Osteoblast (primary cell): Measurements from ENCODE around the gene CLIC1. TPM values are rescaled to one million over a fixed set of nuclear protein-coding genes. Genes with fewer than 3 reads are reported as not detected.

Source experiments
- DNase-seq: peaks from one replicate; pipeline ENCODE4 v3.0.0; 2011; ENCODE audit warnings: low spot score, mixed read lengths; ENCODE audit not compliant: insufficient read length; ENCODE audit errors: missing footprints
- H2AFZ ChIP-seq: 2 replicates; pipeline ENCODE4 v1.6.0; 2011; ENCODE audit warnings: mild to moderate bottlenecking, low read length
- H3K27ac ChIP-seq: 2 replicates; pipeline ENCODE4 v1.5.1; 2011; ENCODE audit warnings: mild to moderate bottlenecking, low read depth, low read length, moderate library complexity
- H3K27me3 ChIP-seq: 2 replicates; pipeline ENCODE4 v1.6.0; 2012; ENCODE audit warnings: mild to moderate bottlenecking, control low read depth, inconsistent platforms, low read length, moderate library complexity; ENCODE audit not compliant: insufficient read depth
- H3K36me3 ChIP-seq: 2 replicates; pipeline ENCODE4 v1.5.1; 2011; ENCODE audit warnings: mild to moderate bottlenecking, low read length, control low read depth, moderate library complexity; ENCODE audit not compliant: insufficient read depth
- H3K4me1 ChIP-seq: 2 replicates; pipeline ENCODE4 v1.5.1; 2011; ENCODE audit warnings: mild to moderate bottlenecking, low read length, control low read depth, moderate library complexity; ENCODE audit not compliant: insufficient read depth
- H3K4me2 ChIP-seq: 2 replicates; pipeline ENCODE4 v1.6.0; 2011; ENCODE audit warnings: mild to moderate bottlenecking, low read length; ENCODE audit not compliant: insufficient read depth
- H3K4me3 ChIP-seq: fragments of 200-600 bp; sonication (generic); 3 replicates; pipeline ENCODE4 v1.5.1; 2012; ENCODE audit warnings: mild to moderate bottlenecking, low read length, inconsistent platforms; ENCODE audit not compliant: insufficient read depth
- H3K79me2 ChIP-seq: 2 replicates; pipeline ENCODE4 v1.6.0; 2012; ENCODE audit warnings: mild to moderate bottlenecking, low read length, control low read depth, inconsistent platforms; ENCODE audit not compliant: insufficient read depth
- H3K9me3 ChIP-seq: 2 replicates; pipeline ENCODE4 v1.5.1; 2011; ENCODE audit warnings: low read depth, low read length, control low read depth
- H4K20me1 ChIP-seq: 2 replicates; pipeline ENCODE4 v1.6.0; 2012; ENCODE audit warnings: mild to moderate bottlenecking, low read length, control low read depth; ENCODE audit not compliant: insufficient read depth
- total RNA-seq: library from RNA; depleted of rRNA; stranded (reverse); fragments of >200 nt; gene quantifications from 2 replicates; pipeline ENCODE4 v1.2.3, GENCODE V29; 2012
- TF ChIP-seq, protein P1 (sequence below): IDR thresholded peaks from 2 replicates; pipeline ENCODE4 v1.5.1; 2011; ENCODE audit warnings: mild to moderate bottlenecking, low read depth, low read length, moderate library complexity; ENCODE audit errors: extremely low read depth

The CLIC1 gene
- total RNA-seq, 1 donor: 502 TPM

DNA sequence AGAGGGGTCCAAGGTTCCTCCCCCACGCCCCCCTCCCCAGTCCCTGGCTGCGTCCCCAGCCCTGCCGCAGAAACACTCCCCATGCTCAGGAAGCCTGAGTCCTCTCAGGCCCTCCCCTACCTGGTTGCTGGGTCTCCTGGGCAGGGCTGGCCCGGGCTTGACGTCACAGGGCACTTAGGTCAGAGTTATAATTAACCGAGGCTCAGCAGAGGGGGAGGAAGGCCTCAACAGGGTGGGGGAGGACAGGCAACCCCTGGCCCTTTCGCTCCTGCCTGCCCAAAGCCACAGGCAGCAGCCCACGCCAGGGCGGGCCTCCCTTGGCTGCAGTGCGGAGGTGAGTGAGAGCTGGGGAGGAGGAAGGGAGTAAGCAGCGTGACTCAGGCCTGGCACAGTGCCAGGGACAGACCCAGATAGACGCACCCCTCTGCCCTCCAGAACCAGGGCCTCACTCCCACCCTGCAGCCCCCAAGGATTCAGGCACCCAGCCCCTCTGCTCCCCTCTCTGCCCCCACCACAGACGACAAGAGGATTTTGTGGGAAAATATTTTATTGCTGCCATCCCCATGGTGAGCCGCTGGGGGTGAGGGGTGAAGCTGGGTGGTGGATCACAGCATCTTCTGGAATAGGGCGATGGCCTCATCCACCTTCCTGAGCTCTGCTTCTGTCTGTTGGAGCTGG is 40.8 kb upstream of the CLIC1 start, which contains the start of gene VWA7:
VWA7 (minus strand) TSS at position 340 of the 678 bp plus-strand sequence. CDS start 549 bp downstream, outside the sequence.
- H3K79me2 ChIP-seq: no peaks in the 10 kb centered on the region
- peaks cover 12% of the 10 kb centered on the region for H3K4me1 ChIP-seq
- H3K27me3 ChIP-seq: no peaks in the 10 kb centered on the region
- peak; percentile 99 for DNase-seq
- peak within 1 kb of the TSS; percentile 37 for H3K27ac ChIP-seq
- H4K20me1 ChIP-seq: peaks cover 3% of the 10 kb centered on the region
- no peaks in the 10 kb centered on the region for H3K9me3 ChIP-seq
- peaks cover 29% of the 10 kb centered on the region for H3K36me3 ChIP-seq
- H3K4me3 ChIP-seq: peak within 1 kb of the TSS; percentile 54
- no peak within 1 kb of the TSS for H2AFZ ChIP-seq
- peak within 1 kb of the TSS; percentile 66 for H3K4me2 ChIP-seq
- TF ChIP-seq, protein P1, sequence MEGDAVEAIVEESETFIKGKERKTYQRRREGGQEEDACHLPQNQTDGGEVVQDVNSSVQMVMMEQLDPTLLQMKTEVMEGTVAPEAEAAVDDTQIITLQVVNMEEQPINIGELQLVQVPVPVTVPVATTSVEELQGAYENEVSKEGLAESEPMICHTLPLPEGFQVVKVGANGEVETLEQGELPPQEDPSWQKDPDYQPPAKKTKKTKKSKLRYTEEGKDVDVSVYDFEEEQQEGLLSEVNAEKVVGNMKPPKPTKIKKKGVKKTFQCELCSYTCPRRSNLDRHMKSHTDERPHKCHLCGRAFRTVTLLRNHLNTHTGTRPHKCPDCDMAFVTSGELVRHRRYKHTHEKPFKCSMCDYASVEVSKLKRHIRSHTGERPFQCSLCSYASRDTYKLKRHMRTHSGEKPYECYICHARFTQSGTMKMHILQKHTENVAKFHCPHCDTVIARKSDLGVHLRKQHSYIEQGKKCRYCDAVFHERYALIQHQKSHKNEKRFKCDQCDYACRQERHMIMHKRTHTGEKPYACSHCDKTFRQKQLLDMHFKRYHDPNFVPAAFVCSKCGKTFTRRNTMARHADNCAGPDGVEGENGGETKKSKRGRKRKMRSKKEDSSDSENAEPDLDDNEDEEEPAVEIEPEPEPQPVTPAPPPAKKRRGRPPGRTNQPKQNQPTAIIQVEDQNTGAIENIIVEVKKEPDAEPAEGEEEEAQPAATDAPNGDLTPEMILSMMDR: no peak

DNA sequence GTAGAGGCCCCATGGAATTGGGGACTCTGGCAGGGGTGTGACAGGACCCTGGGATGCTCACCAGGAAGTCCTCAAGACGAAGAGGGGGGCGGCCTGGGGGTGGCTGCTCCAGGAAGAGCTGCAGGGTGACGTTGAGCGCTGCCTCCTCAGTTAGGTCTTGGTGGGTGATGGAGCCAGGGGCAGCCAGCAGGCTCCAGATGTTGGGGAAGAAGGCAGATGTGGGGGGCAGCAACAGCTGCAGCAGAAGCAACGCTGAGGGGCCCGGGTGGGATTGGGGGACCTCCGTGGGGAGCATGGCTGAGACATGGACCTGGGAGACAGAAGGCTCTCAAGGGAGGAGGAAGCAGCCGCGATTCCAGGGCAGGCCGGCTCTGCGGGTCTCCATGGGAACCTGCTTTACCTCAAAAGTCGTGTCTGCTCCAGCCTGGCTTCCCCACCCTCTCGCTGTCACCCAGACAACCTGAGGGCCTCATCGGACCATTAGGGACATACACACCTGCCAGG is 40.2 kb upstream of the CLIC1 start:
- Histone ChIP-seq H3K27ac (no peak overlapping the region), H3K36me3 (peaks cover 23% of the 10 kb centered on the region), H2AFZ (no peak overlapping the region), H3K27me3 (no peaks in the 10 kb centered on the region), H3K4me2 (peak overlapping the region; percentile 66), H3K4me1 (peaks cover 12% of the 10 kb centered on the region), H4K20me1 (no peaks in the 10 kb centered on the region), H3K79me2 (no peaks in the 10 kb centered on the region), H3K9me3 (no peaks in the 10 kb centered on the region), H3K4me3 (peak overlapping the region; percentile 54)
- peak; percentile 65 for DNase-seq
- TF ChIP-seq, protein P1: no peak

DNA sequence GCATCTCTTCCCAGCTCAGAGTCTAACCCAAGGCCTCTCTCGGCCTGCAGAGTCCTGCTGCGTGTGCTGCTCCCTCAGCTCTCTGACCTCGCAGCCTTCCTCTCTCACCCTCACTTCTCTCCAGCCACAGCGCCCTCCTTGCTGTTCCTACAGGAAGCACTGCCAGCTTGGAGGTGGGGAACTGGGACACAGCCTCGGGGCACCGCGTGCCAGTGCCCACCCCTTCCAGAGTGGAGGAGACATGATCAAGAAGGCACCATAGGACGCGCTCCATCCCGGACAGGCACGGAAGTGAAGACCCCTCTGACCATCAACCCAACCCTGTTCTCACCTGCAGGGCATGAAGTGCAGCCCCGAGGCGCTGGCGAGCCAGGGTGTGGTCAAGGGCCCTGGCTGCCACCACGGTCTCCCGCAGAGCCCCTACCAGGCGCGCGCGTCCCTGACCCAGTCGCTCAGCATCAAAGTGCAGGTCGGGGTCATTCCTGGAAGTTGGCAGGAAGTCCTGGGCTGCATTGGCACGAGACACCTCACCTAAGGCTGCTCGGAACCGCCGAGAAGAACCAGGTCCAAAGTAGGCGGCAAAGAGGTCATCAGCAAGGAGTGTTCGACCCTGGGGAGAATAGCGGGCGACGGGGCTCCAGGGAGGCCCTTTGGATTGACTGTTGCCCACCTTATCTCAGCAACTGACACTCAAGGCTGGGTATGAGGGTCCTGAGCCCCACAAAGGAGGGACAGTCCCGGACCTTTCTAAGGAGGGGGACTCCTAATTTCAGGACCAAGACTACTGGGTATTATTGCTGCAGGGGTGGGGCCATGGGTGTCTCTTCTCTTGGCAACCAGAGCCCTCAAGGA is 39.5 kb upstream of the CLIC1 start:
- DNase-seq: peak; percentile 64
- H3K9me3 ChIP-seq: no peaks in the 10 kb centered on the region
- TF ChIP-seq, protein P1: no peak
- no peaks in the 10 kb centered on the region for H4K20me1 ChIP-seq
- H3K36me3 ChIP-seq: peaks cover 17% of the 10 kb centered on the region
- H3K27me3 ChIP-seq: no peaks in the 10 kb centered on the region
- no peak overlapping the region for H2AFZ ChIP-seq
- H3K79me2 ChIP-seq: no peaks in the 10 kb centered on the region
- no peak overlapping the region for H3K4me3 ChIP-seq
- no peak overlapping the region for H3K27ac ChIP-seq
- H3K4me1 ChIP-seq: peaks cover 12% of the 10 kb centered on the region
- no peak overlapping the region for H3K4me2 ChIP-seq

DNA sequence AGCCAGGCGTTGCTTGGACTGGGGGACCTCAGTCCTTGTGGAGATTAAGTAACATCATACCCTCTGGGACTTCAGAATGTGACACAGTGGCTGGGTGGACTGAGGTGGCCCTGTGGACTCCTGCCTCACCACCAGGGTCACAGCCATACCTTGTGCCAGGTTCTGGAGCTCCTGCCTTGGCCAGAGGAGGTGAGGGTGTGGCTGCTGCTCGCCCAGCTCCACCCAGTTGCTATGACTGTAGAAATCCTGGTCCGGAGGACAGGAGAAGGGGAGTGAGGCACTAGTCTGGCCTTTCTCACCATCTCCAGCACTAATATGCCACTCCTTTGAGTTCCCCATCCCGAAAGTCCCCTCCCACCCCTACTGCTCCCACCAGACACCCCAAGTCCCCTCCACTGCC is 38.9 kb upstream of the CLIC1 start:
- H3K9me3 ChIP-seq: no peaks in the 10 kb centered on the region
- peaks cover 14% of the 10 kb centered on the region for H3K36me3 ChIP-seq
- H2AFZ ChIP-seq: no peak overlapping the region
- peaks cover 12% of the 10 kb centered on the region for H3K4me1 ChIP-seq
- H3K4me2 ChIP-seq: no peak overlapping the region
- DNase-seq: peak; percentile 74
- no peaks in the 10 kb centered on the region for H3K79me2 ChIP-seq
- no peaks in the 10 kb centered on the region for H4K20me1 ChIP-seq
- H3K4me3 ChIP-seq: no peak overlapping the region
- TF ChIP-seq, protein P1: no peak
- H3K27me3 ChIP-seq: no peaks in the 10 kb centered on the region
- no peak overlapping the region for H3K27ac ChIP-seq
